Measurements from ENCODE around the gene CLEC4F. TPM values are rescaled to one million over a fixed set of nuclear protein-coding genes. Genes with fewer than 3 reads are reported as not detected.
A peak's percentile ranks its signal among the peaks of the same experiment; 100 is the strongest.

Gene CLEC4F
- total and polyA plus RNA-seq, 2 of the 13 experiments (the other 11 are each of a cell fraction or from before 2014, with no cell fraction given), result 0.12 to 0.13 TPM

DNA sequence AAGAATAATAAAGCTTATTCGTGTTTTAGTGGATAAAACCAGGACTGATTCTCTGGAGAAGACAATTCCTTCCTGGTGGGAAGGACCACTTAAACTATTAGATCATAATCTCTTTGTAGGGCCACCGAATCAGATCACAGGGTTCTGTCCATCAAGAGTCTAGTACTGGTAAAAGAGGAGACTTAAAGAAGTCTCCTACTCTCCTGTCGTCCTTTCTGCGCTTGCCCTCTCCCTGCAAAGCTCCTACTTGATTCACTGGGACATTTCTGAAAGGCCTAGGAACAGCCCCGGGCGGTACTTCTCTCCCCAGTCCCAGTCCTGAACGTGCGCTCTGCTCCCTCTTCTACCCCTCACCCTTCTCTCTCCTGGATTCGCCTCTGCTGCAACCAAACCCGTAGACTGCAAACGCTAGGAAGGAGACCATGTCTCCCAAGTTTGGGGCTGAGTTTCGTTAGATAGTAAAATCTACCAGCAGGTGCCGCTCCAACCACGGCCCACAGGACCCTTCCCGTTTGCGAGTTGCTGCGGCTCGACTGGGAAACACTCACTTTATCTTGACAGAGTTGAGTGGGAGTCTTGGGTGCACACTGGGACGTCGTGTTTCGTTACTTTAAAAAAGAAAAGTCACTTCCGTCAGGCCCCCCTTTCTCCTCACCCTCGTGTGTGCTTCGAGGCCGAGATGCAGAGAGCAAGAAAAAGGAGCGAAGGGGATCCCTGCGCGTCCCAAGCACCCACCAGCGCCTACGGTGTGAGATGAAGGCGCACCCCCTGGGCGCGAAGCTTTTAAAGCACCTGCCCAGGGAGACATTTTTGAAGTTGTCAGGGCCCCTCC lies 30.9 kb downstream of the CLEC4F start (continued):
- TF ChIP-seq, protein P1, sequence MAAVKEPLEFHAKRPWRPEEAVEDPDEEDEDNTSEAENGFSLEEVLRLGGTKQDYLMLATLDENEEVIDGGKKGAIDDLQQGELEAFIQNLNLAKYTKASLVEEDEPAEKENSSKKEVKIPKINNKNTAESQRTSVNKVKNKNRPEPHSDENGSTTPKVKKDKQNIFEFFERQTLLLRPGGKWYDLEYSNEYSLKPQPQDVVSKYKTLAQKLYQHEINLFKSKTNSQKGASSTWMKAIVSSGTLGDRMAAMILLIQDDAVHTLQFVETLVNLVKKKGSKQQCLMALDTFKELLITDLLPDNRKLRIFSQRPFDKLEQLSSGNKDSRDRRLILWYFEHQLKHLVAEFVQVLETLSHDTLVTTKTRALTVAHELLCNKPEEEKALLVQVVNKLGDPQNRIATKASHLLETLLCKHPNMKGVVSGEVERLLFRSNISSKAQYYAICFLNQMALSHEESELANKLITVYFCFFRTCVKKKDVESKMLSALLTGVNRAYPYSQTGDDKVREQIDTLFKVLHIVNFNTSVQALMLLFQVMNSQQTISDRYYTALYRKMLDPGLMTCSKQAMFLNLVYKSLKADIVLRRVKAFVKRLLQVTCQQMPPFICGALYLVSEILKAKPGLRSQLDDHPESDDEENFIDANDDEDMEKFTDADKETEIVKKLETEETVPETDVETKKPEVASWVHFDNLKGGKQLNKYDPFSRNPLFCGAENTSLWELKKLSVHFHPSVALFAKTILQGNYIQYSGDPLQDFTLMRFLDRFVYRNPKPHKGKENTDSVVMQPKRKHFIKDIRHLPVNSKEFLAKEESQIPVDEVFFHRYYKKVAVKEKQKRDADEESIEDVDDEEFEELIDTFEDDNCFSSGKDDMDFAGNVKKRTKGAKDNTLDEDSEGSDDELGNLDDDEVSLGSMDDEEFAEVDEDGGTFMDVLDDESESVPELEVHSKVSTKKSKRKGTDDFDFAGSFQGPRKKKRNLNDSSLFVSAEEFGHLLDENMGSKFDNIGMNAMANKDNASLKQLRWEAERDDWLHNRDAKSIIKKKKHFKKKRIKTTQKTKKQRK (IDR thresholded peaks at IDR 0.05; ENCODE audit: low read length), result no peak
- TF ChIP-seq, protein P2, sequence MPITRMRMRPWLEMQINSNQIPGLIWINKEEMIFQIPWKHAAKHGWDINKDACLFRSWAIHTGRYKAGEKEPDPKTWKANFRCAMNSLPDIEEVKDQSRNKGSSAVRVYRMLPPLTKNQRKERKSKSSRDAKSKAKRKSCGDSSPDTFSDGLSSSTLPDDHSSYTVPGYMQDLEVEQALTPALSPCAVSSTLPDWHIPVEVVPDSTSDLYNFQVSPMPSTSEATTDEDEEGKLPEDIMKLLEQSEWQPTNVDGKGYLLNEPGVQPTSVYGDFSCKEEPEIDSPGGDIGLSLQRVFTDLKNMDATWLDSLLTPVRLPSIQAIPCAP (CRISPR knock-in tag; IDR thresholded peaks at IDR 0.05; ENCODE audit: low read depth), result no peak
- no peak for TF ChIP-seq ZSCAN21 (CRISPR knock-in tag; IDR thresholded peaks at IDR 0.05; ENCODE audit: borderline replicate concordance)
- TF ChIP-seq ZNF230 (CRISPR knock-in tag; IDR thresholded peaks at IDR 0.05), result no peak
- no peak for TF ChIP-seq ZNF138 (CRISPR knock-in tag; IDR thresholded peaks at IDR 0.05; ENCODE audit: low read depth)
- TF ChIP-seq ZNF446 (CRISPR knock-in tag; IDR thresholded peaks at IDR 0.05), result no peak
- TF ChIP-seq MED8 (CRISPR knock-in tag; IDR thresholded peaks at IDR 0.05; ENCODE audit: insufficient replicate concordance), result no peak
- no peak for TF ChIP-seq ZNF3 (CRISPR knock-in tag; IDR thresholded peaks at IDR 0.05)
- no peak for TF ChIP-seq ZBTB21 (CRISPR knock-in tag; IDR thresholded peaks at IDR 0.05)
- TF ChIP-seq ETV5 (CRISPR knock-in tag; IDR thresholded peaks at IDR 0.05; ENCODE audit: borderline replicate concordance), result peak; percentile 50; the same call in 1 of the 2 replicates
- TF ChIP-seq ZNF17 (CRISPR knock-in tag; IDR thresholded peaks at IDR 0.05), result no peak
- no peak for TF ChIP-seq NFKBIZ (CRISPR knock-in tag; IDR thresholded peaks at IDR 0.05)
- no peak for TF ChIP-seq DNMT3B (CRISPR knock-in tag; conservative IDR thresholded peaks at IDR 0.05)
- peak; percentile 8; the same call in 1 of the 2 replicates for TF ChIP-seq ZNF225 (CRISPR knock-in tag; IDR thresholded peaks at IDR 0.05)
- TF ChIP-seq, protein P3, sequence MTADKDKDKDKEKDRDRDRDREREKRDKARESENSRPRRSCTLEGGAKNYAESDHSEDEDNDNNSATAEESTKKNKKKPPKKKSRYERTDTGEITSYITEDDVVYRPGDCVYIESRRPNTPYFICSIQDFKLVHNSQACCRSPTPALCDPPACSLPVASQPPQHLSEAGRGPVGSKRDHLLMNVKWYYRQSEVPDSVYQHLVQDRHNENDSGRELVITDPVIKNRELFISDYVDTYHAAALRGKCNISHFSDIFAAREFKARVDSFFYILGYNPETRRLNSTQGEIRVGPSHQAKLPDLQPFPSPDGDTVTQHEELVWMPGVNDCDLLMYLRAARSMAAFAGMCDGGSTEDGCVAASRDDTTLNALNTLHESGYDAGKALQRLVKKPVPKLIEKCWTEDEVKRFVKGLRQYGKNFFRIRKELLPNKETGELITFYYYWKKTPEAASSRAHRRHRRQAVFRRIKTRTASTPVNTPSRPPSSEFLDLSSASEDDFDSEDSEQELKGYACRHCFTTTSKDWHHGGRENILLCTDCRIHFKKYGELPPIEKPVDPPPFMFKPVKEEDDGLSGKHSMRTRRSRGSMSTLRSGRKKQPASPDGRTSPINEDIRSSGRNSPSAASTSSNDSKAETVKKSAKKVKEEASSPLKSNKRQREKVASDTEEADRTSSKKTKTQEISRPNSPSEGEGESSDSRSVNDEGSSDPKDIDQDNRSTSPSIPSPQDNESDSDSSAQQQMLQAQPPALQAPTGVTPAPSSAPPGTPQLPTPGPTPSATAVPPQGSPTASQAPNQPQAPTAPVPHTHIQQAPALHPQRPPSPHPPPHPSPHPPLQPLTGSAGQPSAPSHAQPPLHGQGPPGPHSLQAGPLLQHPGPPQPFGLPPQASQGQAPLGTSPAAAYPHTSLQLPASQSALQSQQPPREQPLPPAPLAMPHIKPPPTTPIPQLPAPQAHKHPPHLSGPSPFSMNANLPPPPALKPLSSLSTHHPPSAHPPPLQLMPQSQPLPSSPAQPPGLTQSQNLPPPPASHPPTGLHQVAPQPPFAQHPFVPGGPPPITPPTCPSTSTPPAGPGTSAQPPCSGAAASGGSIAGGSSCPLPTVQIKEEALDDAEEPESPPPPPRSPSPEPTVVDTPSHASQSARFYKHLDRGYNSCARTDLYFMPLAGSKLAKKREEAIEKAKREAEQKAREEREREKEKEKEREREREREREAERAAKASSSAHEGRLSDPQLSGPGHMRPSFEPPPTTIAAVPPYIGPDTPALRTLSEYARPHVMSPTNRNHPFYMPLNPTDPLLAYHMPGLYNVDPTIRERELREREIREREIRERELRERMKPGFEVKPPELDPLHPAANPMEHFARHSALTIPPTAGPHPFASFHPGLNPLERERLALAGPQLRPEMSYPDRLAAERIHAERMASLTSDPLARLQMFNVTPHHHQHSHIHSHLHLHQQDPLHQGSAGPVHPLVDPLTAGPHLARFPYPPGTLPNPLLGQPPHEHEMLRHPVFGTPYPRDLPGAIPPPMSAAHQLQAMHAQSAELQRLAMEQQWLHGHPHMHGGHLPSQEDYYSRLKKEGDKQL (CRISPR knock-in tag; IDR thresholded peaks at IDR 0.05; ENCODE audit: low read depth), result no peak
- 0 out of 2 replicates have a peak, but pooled peaks have one; percentile 47 for TF ChIP-seq SAFB2 (CRISPR knock-in tag; IDR thresholded peaks at IDR 0.05; ENCODE audit: borderline replicate concordance, low read depth)
- no peak for TF ChIP-seq HNRNPK (IDR thresholded peaks at IDR 0.05; ENCODE audit: low read depth, low read length, poor library complexity, severe bottlenecking)
- TF ChIP-seq ZNF292 (CRISPR knock-in tag; IDR thresholded peaks at IDR 0.05; ENCODE audit: borderline replicate concordance, low read depth), result no peak

Measured in HepG2 (cell line).